Measurements from ENCODE around the gene PITRM1.

Gene PITRM1

GRCh38 chr10:3104251-3104918 is 68.2 kb downstream of the PITRM1 start:
- peaks cover 6% of the 10 kb centered on the region for H3K36me3 ChIP-seq (ENCODE audit: insufficient read depth, low read length)
- H3K27me3 ChIP-seq (ENCODE audit: control insufficient read depth in 1 of 2, insufficient read depth in 2 of 2, low read length in 2 of 2): no peaks in the 10 kb centered on the region
- H3K9me3 ChIP-seq (ENCODE audit: low read length): no peaks in the 10 kb centered on the region
- H3K4me3 ChIP-seq (ENCODE audit: low read depth in 1 of 2, low read length in 2 of 2): no peak overlapping the region
- H3K27ac ChIP-seq (ENCODE audit: low read depth, low read length): no peak overlapping the region
- H3K9ac ChIP-seq (ENCODE audit: low read length): no peak overlapping the region
- H3K4me1 ChIP-seq (ENCODE audit: insufficient read depth, low read length): peaks cover 6% of the 10 kb centered on the region

- Histone ChIP-seq H3K27ac (ENCODE audit: low read depth, low read length) (no peak overlapping the region), H3K4me3 (ENCODE audit: low read depth in 1 of 2, low read length in 2 of 2) (no peak overlapping the region), H3K36me3 (ENCODE audit: insufficient read depth, low read length) (peaks cover 3% of the 10 kb centered on the region)
Observed at GRCh38 chr10:3103646-3104045, 68.9 kb downstream of the PITRM1 start.

GRCh38 chr10:3102720-3103427 is 69.7 kb downstream of the PITRM1 start:
- Histone ChIP-seq H3K27ac (ENCODE audit: low read depth, low read length) (no peak overlapping the region), H3K27me3 (ENCODE audit: control insufficient read depth in 1 of 2, insufficient read depth in 2 of 2, low read length in 2 of 2) (no peaks in the 10 kb centered on the region), H3K36me3 (ENCODE audit: insufficient read depth, low read length) (no peaks in the 10 kb centered on the region), H3K4me1 (ENCODE audit: insufficient read depth, low read length) (peaks cover 6% of the 10 kb centered on the region), H3K9ac (ENCODE audit: low read length) (no peak overlapping the region), H3K9me3 (ENCODE audit: low read length) (no peaks in the 10 kb centered on the region), H3K4me3 (ENCODE audit: low read depth in 1 of 2, low read length in 2 of 2) (no peak overlapping the region)

More at GRCh38 chr10:3103646-3104045, 68.9 kb downstream of the PITRM1 start:
- Histone ChIP-seq H3K27me3 (ENCODE audit: control insufficient read depth in 1 of 2, insufficient read depth in 2 of 2, low read length in 2 of 2) (no peaks in the 10 kb centered on the region), H3K9me3 (ENCODE audit: low read length) (no peaks in the 10 kb centered on the region), H3K4me1 (ENCODE audit: insufficient read depth, low read length) (peaks cover 6% of the 10 kb centered on the region), H3K9ac (ENCODE audit: low read length) (no peak overlapping the region)

- H3K27ac ChIP-seq (ENCODE audit: low read depth, low read length): no peak overlapping the region
Observed at GRCh38 chr10:3100856-3101640, 71.5 kb downstream of the PITRM1 start.

GRCh38 chr10:3100093-3100792 is 72.3 kb downstream of the PITRM1 start:
- Histone ChIP-seq H3K4me1 (ENCODE audit: insufficient read depth, low read length) (peaks cover 16% of the 10 kb centered on the region), H3K27me3 (ENCODE audit: control insufficient read depth in 1 of 2, insufficient read depth in 2 of 2, low read length in 2 of 2) (no peaks in the 10 kb centered on the region), H3K27ac (ENCODE audit: low read depth, low read length) (no peak overlapping the region), H3K9me3 (ENCODE audit: low read length) (no peaks in the 10 kb centered on the region), H3K9ac (ENCODE audit: low read length) (no peak overlapping the region), H3K4me3 (ENCODE audit: low read depth in 1 of 2, low read length in 2 of 2) (no peak overlapping the region), H3K36me3 (ENCODE audit: insufficient read depth, low read length) (no peaks in the 10 kb centered on the region)

More at GRCh38 chr10:3100856-3101640, 71.5 kb downstream of the PITRM1 start:
- Histone ChIP-seq H3K9ac (ENCODE audit: low read length) (no peak overlapping the region), H3K27me3 (ENCODE audit: control insufficient read depth in 1 of 2, insufficient read depth in 2 of 2, low read length in 2 of 2) (no peaks in the 10 kb centered on the region), H3K9me3 (ENCODE audit: low read length) (no peaks in the 10 kb centered on the region), H3K4me3 (ENCODE audit: low read depth in 1 of 2, low read length in 2 of 2) (no peak overlapping the region), H3K4me1 (ENCODE audit: insufficient read depth, low read length) (peaks cover 11% of the 10 kb centered on the region), H3K36me3 (ENCODE audit: insufficient read depth, low read length) (no peaks in the 10 kb centered on the region)

GRCh38 chr10:3099291-3100092 is 73.1 kb downstream of the PITRM1 start:
- H3K36me3 ChIP-seq (ENCODE audit: insufficient read depth, low read length): no peaks in the 10 kb centered on the region
- no peak overlapping the region for H3K27ac ChIP-seq (ENCODE audit: low read depth, low read length)
- peaks cover 23% of the 10 kb centered on the region for H3K4me1 ChIP-seq (ENCODE audit: insufficient read depth, low read length)
- H3K9ac ChIP-seq (ENCODE audit: low read length): no peak overlapping the region
- H3K27me3 ChIP-seq (ENCODE audit: control insufficient read depth in 1 of 2, insufficient read depth in 2 of 2, low read length in 2 of 2): no peaks in the 10 kb centered on the region
- H3K4me3 ChIP-seq (ENCODE audit: low read depth in 1 of 2, low read length in 2 of 2): no peak overlapping the region
- H3K9me3 ChIP-seq (ENCODE audit: low read length): no peaks in the 10 kb centered on the region

GRCh38 chr10:3098689-3099088 is 73.9 kb downstream of the PITRM1 start:
- H3K4me1 ChIP-seq (ENCODE audit: insufficient read depth, low read length): peaks cover 30% of the 10 kb centered on the region

GRCh38 chr10:3097160-3097559 is 75.4 kb downstream of the PITRM1 start:
- H3K36me3 ChIP-seq (ENCODE audit: insufficient read depth, low read length): no peaks in the 10 kb centered on the region
- H3K27me3 ChIP-seq (ENCODE audit: control insufficient read depth in 1 of 2, insufficient read depth in 2 of 2, low read length in 2 of 2): no peaks in the 10 kb centered on the region
- peaks cover 30% of the 10 kb centered on the region for H3K4me1 ChIP-seq (ENCODE audit: insufficient read depth, low read length)
- no peak overlapping the region for H3K9ac ChIP-seq (ENCODE audit: low read length)
- H3K4me3 ChIP-seq (ENCODE audit: low read depth in 1 of 2, low read length in 2 of 2): no peak overlapping the region
- no peak overlapping the region for H3K27ac ChIP-seq (ENCODE audit: low read depth, low read length)
- H3K9me3 ChIP-seq (ENCODE audit: low read length): no peaks in the 10 kb centered on the region

More at GRCh38 chr10:3098689-3099088, 73.9 kb downstream of the PITRM1 start:
- Histone ChIP-seq H3K4me3 (ENCODE audit: low read depth in 1 of 2, low read length in 2 of 2) (no peak overlapping the region), H3K9me3 (ENCODE audit: low read length) (no peaks in the 10 kb centered on the region), H3K9ac (ENCODE audit: low read length) (no peak overlapping the region), H3K27ac (ENCODE audit: low read depth, low read length) (no peak overlapping the region), H3K36me3 (ENCODE audit: insufficient read depth, low read length) (no peaks in the 10 kb centered on the region), H3K27me3 (ENCODE audit: control insufficient read depth in 1 of 2, insufficient read depth in 2 of 2, low read length in 2 of 2) (no peaks in the 10 kb centered on the region)

- Histone ChIP-seq H3K9me3 (ENCODE audit: low read length) (no peaks in the 10 kb centered on the region), H3K9ac (ENCODE audit: low read length) (no peak overlapping the region), H3K27me3 (ENCODE audit: control insufficient read depth in 1 of 2, insufficient read depth in 2 of 2, low read length in 2 of 2) (no peaks in the 10 kb centered on the region), H3K27ac (ENCODE audit: low read depth, low read length) (peak overlapping the region; percentile 67), H3K4me1 (ENCODE audit: insufficient read depth, low read length) (peaks cover 29% of the 10 kb centered on the region), H3K36me3 (ENCODE audit: insufficient read depth, low read length) (no peaks in the 10 kb centered on the region), H3K4me3 (ENCODE audit: low read depth in 1 of 2, low read length in 2 of 2) (no peak overlapping the region)
Observed at GRCh38 chr10:3096149-3096548, 76.4 kb downstream of the PITRM1 start.

GRCh38 chr10:3095373-3096139 is 77.0 kb downstream of the PITRM1 start:
- Histone ChIP-seq H3K4me1 (ENCODE audit: insufficient read depth, low read length) (peaks cover 34% of the 10 kb centered on the region), H3K4me3 (ENCODE audit: low read depth in 1 of 2, low read length in 2 of 2) (peak overlapping the region in 1 of 2 donors; percentile 36)

More at GRCh38 chr10:3095373-3096139, 77.0 kb downstream of the PITRM1 start:
- Histone ChIP-seq H3K9ac (ENCODE audit: low read length) (no peak overlapping the region), H3K27ac (ENCODE audit: low read depth, low read length) (peak overlapping the region; percentile 67), H3K27me3 (ENCODE audit: control insufficient read depth in 1 of 2, insufficient read depth in 2 of 2, low read length in 2 of 2) (no peaks in the 10 kb centered on the region), H3K36me3 (ENCODE audit: insufficient read depth, low read length) (no peaks in the 10 kb centered on the region), H3K9me3 (ENCODE audit: low read length) (no peaks in the 10 kb centered on the region)

All from muscle layer of colon (tissue), 2 donors.